Measurements from ENCODE around the gene DHRS2.

DNA sequence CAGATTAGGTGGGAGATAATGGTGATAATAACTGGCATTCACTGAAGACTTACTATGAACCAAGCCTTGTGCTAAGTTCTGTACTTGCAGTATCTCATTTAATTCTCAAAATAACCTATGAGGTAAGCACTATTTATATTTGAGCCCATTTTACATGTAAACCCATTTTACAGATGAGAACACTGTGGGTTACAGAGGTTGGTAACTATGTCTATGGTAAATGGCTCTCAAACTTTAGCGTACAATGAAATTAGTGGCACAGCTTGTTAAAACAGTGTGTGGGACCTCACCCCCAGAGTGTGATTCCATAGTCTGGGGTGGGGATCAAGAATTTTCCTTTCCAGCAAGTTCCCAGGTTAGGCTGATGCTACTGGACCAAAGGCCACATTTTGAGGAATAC is 35.4 kb upstream of the DHRS2 start:
- TF ChIP-seq CTCF (conservative IDR thresholded peaks at IDR 0.05; ENCODE audit: low read length) = no peak
- TF ChIP-seq EZH2phosphoT487 (IDR thresholded peaks at IDR 0.05; ENCODE audit: borderline replicate concordance, low read depth, low read length) = no peak

Measured in OCI-LY7 (cell line).